Type B pancreatic cell (in vitro differentiated cells): Measurements from ENCODE around the gene EEPD1. TPM values are rescaled to one million over a fixed set of nuclear protein-coding genes. Genes with fewer than 3 reads are reported as not detected.

ENCODE experiments used
- DNase-seq: peaks from one replicate; pipeline ENCODE4 v3.0.0; 2021; ENCODE audit warnings: mixed read lengths; ENCODE audit not compliant: unreplicated experiment; ENCODE audit errors: extremely low spot score
- H3K27ac Mint-ChIP-seq: 2 replicates; pipeline ENCODE4 v1.8.0; 2021; ENCODE audit warnings: mild to moderate bottlenecking, mixed read lengths
- H3K27me3 Mint-ChIP-seq: 2 replicates; pipeline ENCODE4 v1.8.0; 2021; ENCODE audit warnings: mixed read lengths
- H3K36me3 Mint-ChIP-seq: 2 replicates; pipeline ENCODE4 v1.8.0; 2021; ENCODE audit warnings: mixed read lengths
- H3K4me1 Mint-ChIP-seq: one replicate; pipeline ENCODE4 v1.8.0; 2021; ENCODE audit warnings: mixed read lengths; ENCODE audit not compliant: unreplicated experiment
- H3K4me3 Mint-ChIP-seq: 2 replicates; pipeline ENCODE4 v1.8.0; 2021; ENCODE audit warnings: mild to moderate bottlenecking, mixed read lengths
- H3K9me3 Mint-ChIP-seq: 2 replicates; pipeline ENCODE4 v1.8.0; 2021; ENCODE audit warnings: mixed read lengths
- CTCF ChIP-seq: fragments of 200-600 bp; sonication (generic); conservative IDR thresholded peaks from 2 replicates; pipeline ENCODE4 v1.5.0; 2021; ENCODE audit warnings: antibody characterized with exemption, mild to moderate bottlenecking
- total RNA-seq: library from RNA; stranded (reverse); gene quantifications from 2 replicates; pipeline ENCODE4 v1.2.1, GENCODE V29; 2021; ENCODE audit warnings: low replicate concordance

EEPD1 gene
- total RNA-seq, 1 donor from 2014 or later: 35.8 TPM

GRCh38 chr7:36264913-36265516 lies 112.0 kb downstream of the EEPD1 start:
- peaks cover 10% of the 10 kb centered on the region for H3K36me3 Mint-ChIP-seq
- peaks cover 55% of the 10 kb centered on the region for H3K4me1 Mint-ChIP-seq
- H3K27me3 Mint-ChIP-seq: no peaks in the 10 kb centered on the region
- no peak for TF ChIP-seq CTCF
- H3K27ac Mint-ChIP-seq: no peak overlapping the region
- H3K4me3 Mint-ChIP-seq: no peak overlapping the region
- H3K9me3 Mint-ChIP-seq: peaks cover 4% of the 10 kb centered on the region
- DNase-seq: no peak

- Mint-ChIP-seq H3K4me1 (peaks cover 49% of the 10 kb centered on the region), H3K4me3 (no peak overlapping the region), H3K9me3 (peaks cover 4% of the 10 kb centered on the region), H3K27me3 (no peaks in the 10 kb centered on the region), H3K27ac (no peak overlapping the region), H3K36me3 (peaks cover 10% of the 10 kb centered on the region)
- TF ChIP-seq CTCF: no peak
- no peak for DNase-seq
Observed at GRCh38 chr7:36265680-36266079, 112.6 kb downstream of the EEPD1 start.

- H3K27me3 Mint-ChIP-seq: no peaks in the 10 kb centered on the region
- H3K4me3 Mint-ChIP-seq: no peak overlapping the region
- H3K27ac Mint-ChIP-seq: no peak overlapping the region
- no peak for TF ChIP-seq CTCF
- H3K36me3 Mint-ChIP-seq: peaks cover 10% of the 10 kb centered on the region
- DNase-seq: no peak
- H3K9me3 Mint-ChIP-seq: peaks cover 4% of the 10 kb centered on the region
- peaks cover 44% of the 10 kb centered on the region for H3K4me1 Mint-ChIP-seq
Observed at GRCh38 chr7:36266190-36266589, 113.1 kb downstream of the EEPD1 start.

- Mint-ChIP-seq H3K4me1 (peaks cover 39% of the 10 kb centered on the region), H3K27me3 (no peaks in the 10 kb centered on the region), H3K9me3 (peaks cover 4% of the 10 kb centered on the region), H3K36me3 (peaks cover 10% of the 10 kb centered on the region), H3K4me3 (no peak overlapping the region), H3K27ac (no peak overlapping the region)
- TF ChIP-seq CTCF: no peak
- DNase-seq: no peak
Observed at GRCh38 chr7:36266683-36267082, 113.6 kb downstream of the EEPD1 start.

- peaks cover 5% of the 10 kb centered on the region for H3K36me3 Mint-ChIP-seq
- peak overlapping the region; percentile 62 for H3K27ac Mint-ChIP-seq
- no peak for TF ChIP-seq CTCF
- peaks cover 4% of the 10 kb centered on the region for H3K9me3 Mint-ChIP-seq
- H3K27me3 Mint-ChIP-seq: no peaks in the 10 kb centered on the region
- no peak for DNase-seq
- peaks cover 35% of the 10 kb centered on the region for H3K4me1 Mint-ChIP-seq
- no peak overlapping the region for H3K4me3 Mint-ChIP-seq
Observed at GRCh38 chr7:36272211-36272566, 119.1 kb downstream of the EEPD1 start.
